HepG2 (cell line): ENCODE results near the gene LRP1B.
"Not testable (repeated sequence)": the region's sequence is repeated elsewhere in the genome, so short reads cannot be mapped to it uniquely, and the experiment has no call there.

Source experiments
- ATF1 ChIP-seq: IDR thresholded peaks from 2 replicates; pipeline ENCODE4 v1.6.1; 2016; ENCODE audit warnings: mild to moderate bottlenecking, control low read depth
- CBFB ChIP-seq: sonication (generic); formaldehyde crosslinking; IDR thresholded peaks from 2 replicates; pipeline ENCODE4 v1.4.0; 2020; ENCODE audit warnings: missing genetic modification reagents
- EZH2 ChIP-seq: conservative IDR thresholded peaks from 2 replicates; pipeline ENCODE4 v1.6.1; 2012; ENCODE audit warnings: mild to moderate bottlenecking, low read depth, low read length, moderate library complexity
- FOXP4 ChIP-seq: sonication (generic); formaldehyde crosslinking; IDR thresholded peaks from 2 replicates; pipeline ENCODE4 v1.4.0; 2020; ENCODE audit warnings: missing genetic modification reagents
- IKZF1 ChIP-seq: fragments of 450-650 bp; IDR thresholded peaks from 2 replicates; pipeline ENCODE4 v1.7.1; 2016
- LBX2 ChIP-seq: sonication (generic); formaldehyde crosslinking; IDR thresholded peaks from 2 replicates; pipeline ENCODE4 v1.5.0; 2020; ENCODE audit warnings: missing genetic modification reagents, mild to moderate bottlenecking, borderline replicate concordance
- PBX3 ChIP-seq: sonication (generic); formaldehyde crosslinking; IDR thresholded peaks from 2 replicates; pipeline ENCODE4 v1.8.1; 2023; ENCODE audit warnings: missing genetic modification reagents, inconsistent platforms, borderline replicate concordance
- POLR2AphosphoS5 ChIP-seq: IDR thresholded peaks from 2 replicates; pipeline ENCODE4 v1.6.1; 2012; ENCODE audit warnings: low read depth, low read length
- RELA ChIP-seq: sonication (generic); formaldehyde crosslinking; IDR thresholded peaks from 2 replicates; pipeline ENCODE4 v1.4.0; 2020; ENCODE audit warnings: missing genetic modification reagents
- SMARCC2 ChIP-seq: fragments of 450-650 bp; IDR thresholded peaks from 2 replicates; pipeline ENCODE4 v1.6.1; 2017; ENCODE audit warnings: antibody characterized with exemption, mild to moderate bottlenecking
- SRF ChIP-seq: IDR thresholded peaks from 2 replicates; pipeline ENCODE4 v1.6.1; 2011; ENCODE audit warnings: mild to moderate bottlenecking, low read depth, low read length, moderate library complexity
- TF ChIP-seq, protein P1 (sequence below): IDR thresholded peaks from 2 replicates; pipeline ENCODE4 v1.6.1; 2016; ENCODE audit warnings: low read depth, control low read depth
- TF ChIP-seq, protein P2 (sequence below): sonication (generic); formaldehyde crosslinking; IDR thresholded peaks from 2 replicates; pipeline ENCODE4 v1.5.0; 2020; ENCODE audit warnings: mild to moderate bottlenecking, missing genetic modification reagents, moderate library complexity
- TF ChIP-seq, protein P3 (sequence below): sonication (generic); formaldehyde crosslinking; IDR thresholded peaks from 2 replicates; pipeline ENCODE4 v1.4.0; 2020; ENCODE audit warnings: missing genetic modification reagents

GRCh38 chr2:140415035-140415434 is 1715.8 kb downstream of the LRP1B start:
- TF ChIP-seq, protein P1, sequence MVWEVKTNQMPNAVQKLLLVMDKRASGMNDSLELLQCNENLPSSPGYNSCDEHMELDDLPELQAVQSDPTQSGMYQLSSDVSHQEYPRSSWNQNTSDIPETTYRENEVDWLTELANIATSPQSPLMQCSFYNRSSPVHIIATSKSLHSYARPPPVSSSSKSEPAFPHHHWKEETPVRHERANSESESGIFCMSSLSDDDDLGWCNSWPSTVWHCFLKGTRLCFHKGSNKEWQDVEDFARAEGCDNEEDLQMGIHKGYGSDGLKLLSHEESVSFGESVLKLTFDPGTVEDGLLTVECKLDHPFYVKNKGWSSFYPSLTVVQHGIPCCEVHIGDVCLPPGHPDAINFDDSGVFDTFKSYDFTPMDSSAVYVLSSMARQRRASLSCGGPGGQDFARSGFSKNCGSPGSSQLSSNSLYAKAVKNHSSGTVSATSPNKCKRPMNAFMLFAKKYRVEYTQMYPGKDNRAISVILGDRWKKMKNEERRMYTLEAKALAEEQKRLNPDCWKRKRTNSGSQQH (CRISPR knock-in tag), result not testable (repeated sequence)
- TF ChIP-seq ATF1 (CRISPR knock-in tag); IKZF1; CBFB; FOXP4 (CRISPR knock-in tag); SMARCC2; RELA; SRF; PBX3 (CRISPR knock-in tag); LBX2 (CRISPR knock-in tag); EZH2; POLR2AphosphoS5: not testable (repeated sequence)
- TF ChIP-seq, protein P2, sequence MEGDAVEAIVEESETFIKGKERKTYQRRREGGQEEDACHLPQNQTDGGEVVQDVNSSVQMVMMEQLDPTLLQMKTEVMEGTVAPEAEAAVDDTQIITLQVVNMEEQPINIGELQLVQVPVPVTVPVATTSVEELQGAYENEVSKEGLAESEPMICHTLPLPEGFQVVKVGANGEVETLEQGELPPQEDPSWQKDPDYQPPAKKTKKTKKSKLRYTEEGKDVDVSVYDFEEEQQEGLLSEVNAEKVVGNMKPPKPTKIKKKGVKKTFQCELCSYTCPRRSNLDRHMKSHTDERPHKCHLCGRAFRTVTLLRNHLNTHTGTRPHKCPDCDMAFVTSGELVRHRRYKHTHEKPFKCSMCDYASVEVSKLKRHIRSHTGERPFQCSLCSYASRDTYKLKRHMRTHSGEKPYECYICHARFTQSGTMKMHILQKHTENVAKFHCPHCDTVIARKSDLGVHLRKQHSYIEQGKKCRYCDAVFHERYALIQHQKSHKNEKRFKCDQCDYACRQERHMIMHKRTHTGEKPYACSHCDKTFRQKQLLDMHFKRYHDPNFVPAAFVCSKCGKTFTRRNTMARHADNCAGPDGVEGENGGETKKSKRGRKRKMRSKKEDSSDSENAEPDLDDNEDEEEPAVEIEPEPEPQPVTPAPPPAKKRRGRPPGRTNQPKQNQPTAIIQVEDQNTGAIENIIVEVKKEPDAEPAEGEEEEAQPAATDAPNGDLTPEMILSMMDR, result not testable (repeated sequence)
- TF ChIP-seq, protein P3, sequence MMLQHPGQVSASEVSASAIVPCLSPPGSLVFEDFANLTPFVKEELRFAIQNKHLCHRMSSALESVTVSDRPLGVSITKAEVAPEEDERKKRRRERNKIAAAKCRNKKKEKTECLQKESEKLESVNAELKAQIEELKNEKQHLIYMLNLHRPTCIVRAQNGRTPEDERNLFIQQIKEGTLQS (CRISPR knock-in tag), result not testable (repeated sequence)
